GM13976 (cell line): Measurements from ENCODE around the gene FADS1.

Experiments used
- DNase-seq: peaks from one replicate; pipeline ENCODE4 v3.0.0; 2012; ENCODE audit warnings: low spot score
- CTCF ChIP-seq: IDR thresholded peaks from 2 replicates; pipeline ENCODE4 v1.5.1; 2012; ENCODE audit warnings: borderline replicate concordance, mild to moderate bottlenecking; ENCODE audit not compliant: insufficient read depth; ENCODE audit errors: extremely low read depth, missing control alignments, control extremely low read depth
- in situ Hi-C: fragments of 300-500 bp; cut with MboI; formaldehyde crosslinking; loops from one replicate; pipeline ENCODE4 v1.12.0; 2022; ENCODE audit warnings: low sequenced_read_pairs, mixed read lengths, inconsistent platforms; ENCODE audit not compliant: unreplicated experiment

Gene FADS1

GRCh38 chr11:61832207-61832606 is 15.4 kb upstream of the FADS1 start:
- DNase-seq = no peak
- in situ Hi-C loops = no loop called here
- TF ChIP-seq CTCF = no peak

- no peak for TF ChIP-seq CTCF
- DNase-seq = no peak
- in situ Hi-C loops = no loop called here
Observed at GRCh38 chr11:61830237-61831105, 13.7 kb upstream of the FADS1 start.

DNA sequence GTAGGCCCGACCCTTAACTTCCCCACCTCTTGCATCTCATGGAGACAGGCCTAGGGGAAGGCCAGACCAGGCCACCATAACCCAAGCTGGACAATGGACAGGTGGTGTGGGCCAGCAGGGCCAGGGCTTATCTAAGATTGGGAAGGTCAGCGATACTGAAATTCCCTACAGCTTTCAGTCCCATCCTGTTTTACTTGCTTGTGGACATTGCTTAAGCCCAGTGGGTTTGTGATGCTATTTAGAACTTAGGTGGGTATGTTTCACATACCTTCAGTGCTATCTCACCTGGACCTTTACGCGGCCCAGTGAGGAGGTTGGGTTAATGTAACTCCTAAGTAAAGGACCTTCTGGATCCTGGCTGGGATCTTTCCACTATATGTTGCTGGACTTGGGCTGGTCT is 13.0 kb upstream of the FADS1 start:
- no peak for TF ChIP-seq CTCF
- no peak for DNase-seq
- in situ Hi-C loops = no loop called here

DNA sequence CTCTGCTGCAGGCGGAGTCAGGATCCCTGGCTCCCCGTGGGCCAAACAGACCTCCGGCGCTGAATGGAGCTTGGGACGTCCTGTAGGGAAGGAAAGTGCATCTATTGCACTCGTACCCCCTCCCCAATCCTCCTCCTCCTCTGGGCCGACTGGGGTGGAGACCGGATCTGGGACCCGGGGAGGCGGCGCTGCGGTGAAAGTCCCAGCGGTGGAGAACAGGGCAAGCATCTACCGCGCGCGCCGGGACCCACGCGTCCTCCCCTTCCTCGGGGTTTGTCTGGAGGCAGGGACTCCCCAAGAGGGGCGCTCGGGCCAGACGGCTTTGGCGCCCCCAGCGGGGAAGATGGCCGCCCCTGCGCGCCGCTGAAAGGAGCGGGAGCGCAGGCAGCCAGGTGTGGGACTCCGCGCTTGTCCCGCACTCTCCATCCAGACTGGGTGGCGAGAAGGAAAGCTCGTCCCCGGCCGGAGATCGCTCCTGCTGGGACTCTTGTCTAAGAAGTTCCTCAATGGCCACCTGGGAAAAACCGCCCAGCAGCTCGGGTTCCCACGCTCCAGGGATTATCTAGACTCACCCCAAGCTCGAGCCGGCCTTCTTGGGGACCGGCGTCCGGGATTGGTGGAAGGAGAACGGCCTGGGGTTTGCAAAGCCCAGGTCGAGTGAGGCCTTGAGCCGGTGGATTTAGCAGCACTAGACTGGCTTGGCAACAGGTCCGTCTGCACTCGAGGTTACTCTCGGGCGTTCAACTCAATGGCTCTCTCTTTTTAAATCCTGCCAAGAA is 12.0 kb upstream of the FADS1 start:
- peak; percentile 68 for TF ChIP-seq CTCF
- peak; percentile 81 for DNase-seq
- in situ Hi-C loops = no loop called here

GRCh38 chr11:61828379-61828628 is 11.5 kb upstream of the FADS1 start:
- DNase-seq = no peak
- in situ Hi-C loops = no loop called here

More at GRCh38 chr11:61828379-61828628, 11.5 kb upstream of the FADS1 start:
- TF ChIP-seq CTCF = no peak
